Liver (tissue), 3 donors: Measurements from ENCODE around the gene CRB2.

Experiments
- CTCF ChIP-seq: fragments of 150-350 bp; IDR thresholded peaks from 2 replicates; pipeline ENCODE4 v1.5.1; 2017; ENCODE audit warnings: improper control_type of control experiment, low read depth, low read length; ENCODE audit not compliant: missing input control
- FOXA1 ChIP-seq: IDR thresholded peaks from 2 replicates; pipeline ENCODE4 v1.6.1; 2016; ENCODE audit warnings: antibody characterized with exemption
- GABPA ChIP-seq, 2 donors: IDR thresholded peaks in 1 of 2; conservative IDR thresholded peaks in 1 of 2; 2 replicates each; pipeline ENCODE4 v1.6.1; 2016; ENCODE audit warnings: antibody characterized with exemption in 2 of 2, mild to moderate bottlenecking in 1 of 2, moderate library complexity in 1 of 2
- TF ChIP-seq, protein P1 (sequence below): IDR thresholded peaks from 2 replicates; pipeline ENCODE4 v1.6.1; 2016; ENCODE audit warnings: antibody characterized with exemption
- donor health status: healthy.
- donor health status: healthy.

DNA sequence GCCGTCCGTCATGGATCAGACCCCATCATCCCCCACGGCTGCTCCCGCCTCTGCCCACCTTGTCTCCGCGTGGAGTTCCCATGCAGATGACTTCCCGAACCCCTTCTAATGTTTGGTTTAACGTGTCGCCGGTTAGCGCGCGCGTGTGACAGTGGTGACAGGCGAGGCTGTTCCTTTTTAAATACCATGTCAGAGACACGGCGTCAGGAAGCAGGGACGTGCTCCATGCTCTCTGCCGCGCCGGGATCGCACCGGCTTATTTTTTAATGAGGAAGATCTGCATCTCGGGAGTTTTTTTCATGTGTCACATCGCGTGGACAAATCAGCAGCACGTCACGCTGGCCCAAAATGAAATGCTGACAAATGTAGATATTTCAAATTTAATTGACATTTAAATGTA is 35.9 kb downstream of the CRB2 start:
- TF ChIP-seq, protein P1, sequence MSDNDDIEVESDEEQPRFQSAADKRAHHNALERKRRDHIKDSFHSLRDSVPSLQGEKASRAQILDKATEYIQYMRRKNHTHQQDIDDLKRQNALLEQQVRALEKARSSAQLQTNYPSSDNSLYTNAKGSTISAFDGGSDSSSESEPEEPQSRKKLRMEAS, result no peak
- TF ChIP-seq FOXA1 (no peak), GABPA (IDR thresholded peaks at IDR 0.05 in 1 of 2, conservative IDR thresholded peaks at IDR 0.05 in 1 of 2) (no peak), CTCF (no peak)
